Smooth muscle cell (in vitro differentiated cells): ENCODE data around the gene SETSIP. TPM values are rescaled to one million over a fixed set of nuclear protein-coding genes. Genes with fewer than 3 reads are reported as not detected.

Experiments used
- DNase-seq: peaks from one replicate; lab custom pipeline; 2025; ENCODE audit not compliant: unreplicated experiment; lab: John Stamatoyannopoulos, UW
- H2AFZ ChIP-seq: fragments of 200-600 bp; sonication (generic); 2 replicates; pipeline ENCODE4 v1.6.0; 2016; ENCODE audit warnings: antibody characterized with exemption, low read depth, mild to moderate bottlenecking
- H3F3A ChIP-seq: fragments of 200-600 bp; sonication (generic); 2 replicates; pipeline ENCODE4 v1.6.0; 2017; ENCODE audit warnings: antibody characterized with exemption, low read depth
- H3K27ac ChIP-seq: fragments of 200-600 bp; sonication (generic); 2 replicates; pipeline ENCODE4 v1.5.1; 2016; ENCODE audit warnings: low read depth, mild to moderate bottlenecking
- H3K27me3 ChIP-seq: fragments of 200-600 bp; sonication (generic); 2 replicates; pipeline ENCODE4 v1.6.1; 2016; ENCODE audit warnings: low read depth, mild to moderate bottlenecking
- H3K36me3 ChIP-seq: fragments of 200-600 bp; sonication (generic); 2 replicates; pipeline ENCODE4 v1.5.1; 2016; ENCODE audit warnings: low read depth
- H3K4me1 ChIP-seq: fragments of 200-600 bp; sonication (generic); 2 replicates; pipeline ENCODE4 v1.5.1; 2016; ENCODE audit warnings: low read depth
- H3K4me2 ChIP-seq: fragments of 200-600 bp; sonication (generic); 2 replicates; pipeline ENCODE4 v1.6.0; 2016; ENCODE audit warnings: mild to moderate bottlenecking
- H3K4me3 ChIP-seq: fragments of 200-600 bp; sonication (generic); 2 replicates; pipeline ENCODE4 v1.5.1; 2016; ENCODE audit warnings: mild to moderate bottlenecking
- H3K79me2 ChIP-seq: fragments of 200-600 bp; sonication (generic); 2 replicates; pipeline ENCODE4 v1.6.0; 2016; ENCODE audit warnings: low read depth, mild to moderate bottlenecking
- H3K9ac ChIP-seq: fragments of 200-600 bp; sonication (generic); 2 replicates; pipeline ENCODE4 v1.6.0; 2016; ENCODE audit warnings: low read depth
- H3K9me3 ChIP-seq: fragments of 200-600 bp; sonication (generic); replicated peaks from 2 replicates; pipeline ENCODE4 v1.5.1; 2016; ENCODE audit warnings: low read depth
- H4K20me1 ChIP-seq: fragments of 200-600 bp; sonication (generic); 2 replicates; pipeline ENCODE4 v1.6.0; 2016; ENCODE audit warnings: low read depth
- WGBS: methylation state at CpG from one replicate; pipeline ENCODE4 v1.1.7; 2016; ENCODE audit warnings: low lambda C conversion rate; 5-methylcytosine and 5-hydroxymethylcytosine counted together
- polyA plus RNA-seq: library from polyadenylated mRNA; unstranded; fragments of >200 nt; fragmentation: Nextera tagmentation; extraction: Ambion mirVana; gene quantifications from 2 replicates; pipeline ENCODE4 v1.2.1, GENCODE V29; 2016
- total RNA-seq: library from RNA; depleted of rRNA; stranded (reverse); fragments of >200 nt; gene quantifications from 2 replicates; pipeline ENCODE4 v1.2.3, GENCODE V29; 2014
- TF ChIP-seq, protein P1 (sequence below): fragments of 200-600 bp; sonication (generic); IDR thresholded peaks from 2 replicates; pipeline ENCODE4 v1.5.1; 2017; ENCODE audit warnings: borderline replicate concordance, mild to moderate bottlenecking, antibody characterized with exemption; ENCODE audit not compliant: insufficient read depth, poor library complexity, severe bottlenecking

SETSIP gene
- total and polyA plus RNA-seq, 2 experiments from 2014 or later, result not detected

DNA sequence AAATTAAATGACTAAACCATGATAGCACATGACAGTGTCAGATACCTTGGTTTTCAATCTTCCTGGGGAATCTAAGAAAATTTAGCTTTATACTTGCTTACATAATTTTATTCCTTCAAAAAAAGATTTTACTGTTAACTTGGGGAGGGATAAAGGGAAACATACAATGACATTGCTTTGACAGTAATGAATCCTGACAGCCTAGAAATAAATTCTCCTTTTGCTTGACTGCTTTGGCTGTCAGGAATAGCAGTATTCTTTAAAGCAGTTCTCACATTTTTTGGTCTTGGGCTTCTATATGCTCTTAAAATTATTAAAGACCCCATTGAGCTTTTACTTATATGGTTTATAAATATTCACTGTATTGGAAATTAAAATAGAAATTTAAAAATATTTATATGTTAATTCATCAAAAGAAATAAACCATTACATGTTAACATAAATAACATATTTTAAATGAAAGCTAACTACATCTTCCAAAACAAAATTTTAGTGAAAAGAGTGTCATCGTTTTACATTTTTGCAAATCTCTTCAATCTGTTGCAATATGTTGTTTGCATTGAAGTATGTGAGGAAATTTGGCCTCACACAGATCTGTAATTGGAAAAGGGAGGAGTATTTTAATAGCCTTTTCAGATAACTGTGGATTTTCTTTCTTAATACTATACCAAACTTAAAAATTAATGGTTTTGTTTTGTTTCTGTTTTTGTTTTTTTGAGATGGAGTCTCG lies 29.3 kb downstream of the SETSIP start:
- WGBS, result 90% methylated on average over 2 of the region's 2 CpGs
- no peaks in the 10 kb centered on the region for H3K36me3 ChIP-seq
- no peaks in the 10 kb centered on the region for H3K9me3 ChIP-seq
- TF ChIP-seq, protein P1, sequence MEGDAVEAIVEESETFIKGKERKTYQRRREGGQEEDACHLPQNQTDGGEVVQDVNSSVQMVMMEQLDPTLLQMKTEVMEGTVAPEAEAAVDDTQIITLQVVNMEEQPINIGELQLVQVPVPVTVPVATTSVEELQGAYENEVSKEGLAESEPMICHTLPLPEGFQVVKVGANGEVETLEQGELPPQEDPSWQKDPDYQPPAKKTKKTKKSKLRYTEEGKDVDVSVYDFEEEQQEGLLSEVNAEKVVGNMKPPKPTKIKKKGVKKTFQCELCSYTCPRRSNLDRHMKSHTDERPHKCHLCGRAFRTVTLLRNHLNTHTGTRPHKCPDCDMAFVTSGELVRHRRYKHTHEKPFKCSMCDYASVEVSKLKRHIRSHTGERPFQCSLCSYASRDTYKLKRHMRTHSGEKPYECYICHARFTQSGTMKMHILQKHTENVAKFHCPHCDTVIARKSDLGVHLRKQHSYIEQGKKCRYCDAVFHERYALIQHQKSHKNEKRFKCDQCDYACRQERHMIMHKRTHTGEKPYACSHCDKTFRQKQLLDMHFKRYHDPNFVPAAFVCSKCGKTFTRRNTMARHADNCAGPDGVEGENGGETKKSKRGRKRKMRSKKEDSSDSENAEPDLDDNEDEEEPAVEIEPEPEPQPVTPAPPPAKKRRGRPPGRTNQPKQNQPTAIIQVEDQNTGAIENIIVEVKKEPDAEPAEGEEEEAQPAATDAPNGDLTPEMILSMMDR, result no peak
- no peak overlapping the region for H3K4me3 ChIP-seq
- no peak overlapping the region for H3K27ac ChIP-seq
- no peaks in the 10 kb centered on the region for H4K20me1 ChIP-seq
- no peak overlapping the region for H3K4me2 ChIP-seq
- H3K4me1 ChIP-seq, result no peaks in the 10 kb centered on the region
- no peaks in the 10 kb centered on the region for H3K27me3 ChIP-seq
- no peaks in the 10 kb centered on the region for H3K79me2 ChIP-seq
- no peak overlapping the region for H3K9ac ChIP-seq
- no peak overlapping the region for H2AFZ ChIP-seq
- DNase-seq, result no peak
- H3F3A ChIP-seq, result no peaks in the 10 kb centered on the region

DNA sequence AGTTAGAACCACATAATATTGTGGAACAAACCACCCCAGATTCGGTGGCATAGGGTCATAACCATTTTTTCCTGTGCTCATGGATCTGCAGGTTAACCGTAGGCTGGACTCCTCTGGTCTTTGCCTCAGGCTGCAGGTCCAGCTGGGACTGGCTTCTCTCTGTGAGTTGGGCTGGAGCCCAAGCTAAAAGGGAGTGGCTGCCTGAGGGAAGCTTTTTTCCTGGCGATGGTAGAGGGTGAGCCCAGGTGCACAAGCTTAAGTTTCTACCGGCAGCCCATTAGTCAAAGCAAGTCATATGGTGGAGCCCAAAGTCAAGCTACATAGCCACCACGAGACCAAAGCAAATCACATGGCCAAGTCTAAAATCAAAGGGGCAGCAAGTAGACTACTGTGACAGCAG lies 31.6 kb downstream of the SETSIP start:
- Histone ChIP-seq H3K9me3 (no peaks in the 10 kb centered on the region), H3K79me2 (no peaks in the 10 kb centered on the region), H4K20me1 (no peaks in the 10 kb centered on the region), H3K4me1 (no peaks in the 10 kb centered on the region), H3K27ac (no peak overlapping the region), H3K9ac (no peak overlapping the region), H3K27me3 (no peaks in the 10 kb centered on the region), H3K4me2 (no peak overlapping the region), H3K36me3 (no peaks in the 10 kb centered on the region), H3K4me3 (no peak overlapping the region), H3F3A (no peaks in the 10 kb centered on the region), H2AFZ (no peak overlapping the region)
- TF ChIP-seq, protein P1, result no peak
- WGBS, result 76% methylated on average over 5 of the region's 5 CpGs
- DNase-seq, result no peak

DNA sequence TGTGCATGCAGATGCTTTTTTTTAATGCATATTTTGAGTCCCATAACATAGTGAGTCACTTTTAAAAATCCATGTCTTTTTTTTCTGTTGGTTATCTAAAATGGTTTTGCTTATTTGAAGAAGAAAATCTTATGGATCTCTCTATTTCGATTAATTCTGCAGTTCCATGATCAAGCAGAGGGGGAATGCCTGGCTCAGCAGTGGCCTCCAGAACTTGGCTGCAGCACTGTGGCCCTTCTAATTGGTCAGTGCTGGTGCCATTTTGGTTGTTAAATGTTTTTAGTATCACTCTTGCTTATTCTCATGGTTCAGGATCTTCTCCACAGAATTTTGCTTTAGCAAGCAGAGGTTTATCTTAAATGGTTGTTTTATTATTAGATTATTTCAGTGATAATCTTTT lies 34.2 kb downstream of the SETSIP start:
- TF ChIP-seq, protein P1, result no peak
- Histone ChIP-seq H3K79me2 (no peaks in the 10 kb centered on the region), H3F3A (no peaks in the 10 kb centered on the region), H3K27me3 (no peaks in the 10 kb centered on the region), H3K36me3 (no peaks in the 10 kb centered on the region), H3K4me3 (no peak overlapping the region), H3K9ac (no peak overlapping the region), H3K4me1 (peaks cover 7% of the 10 kb centered on the region), H3K9me3 (no peaks in the 10 kb centered on the region), H3K4me2 (no peak overlapping the region), H3K27ac (no peak overlapping the region), H4K20me1 (no peaks in the 10 kb centered on the region), H2AFZ (no peak overlapping the region)
- DNase-seq, result no peak
- WGBS, result 88% methylated on average over 1 of the region's 1 CpG
